Vagina (tissue), 2 donors: ENCODE measurements around the gene CACNA1C.

Experiments used
- POLR2A ChIP-seq, 2 donors: fragments of 450-650 bp; IDR thresholded peaks; one replicate each; pipeline ENCODE4 v1.6.1; 2017; ENCODE audit warnings: antibody characterized with exemption in 2 of 2, mild to moderate bottlenecking in 2 of 2, moderate library complexity in 2 of 2
- TF ChIP-seq, protein P1 (sequence below), 3 experiments: fragments of 450-650 bp in 2 of 3; fragments of 200-600 bp in 1 of 3; sonication (generic) in 1 of 3; IDR thresholded peaks; one replicate each; pipeline ENCODE4 v1.5.1; 2017 to 2019; ENCODE audit warnings: antibody characterized with exemption in 3 of 3, mild to moderate bottlenecking in 2 of 3, moderate library complexity in 2 of 3

DNA sequence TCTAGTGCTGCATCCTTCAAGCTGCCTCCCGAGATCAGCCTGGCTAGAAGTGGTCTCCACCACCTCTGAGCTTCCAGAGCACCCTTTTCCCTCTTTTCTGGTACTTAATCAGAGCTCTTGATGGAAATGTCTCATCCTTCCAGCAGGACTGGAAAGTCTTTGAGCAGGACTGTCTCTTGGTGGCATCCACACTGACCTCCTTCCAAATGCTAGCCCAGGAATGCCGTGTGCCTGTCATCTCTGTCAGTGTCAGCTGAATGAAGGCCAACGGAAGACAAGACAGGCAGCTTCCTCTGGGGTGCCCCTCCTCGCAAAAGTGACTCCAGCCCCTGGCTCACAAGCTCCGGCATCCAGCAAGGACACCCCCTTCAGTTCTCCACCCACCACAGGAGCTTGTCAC lies 570.7 kb downstream of the CACNA1C start:
- no peak for TF ChIP-seq POLR2A (IDR thresholded peaks at IDR 0.05)
- TF ChIP-seq, protein P1, sequence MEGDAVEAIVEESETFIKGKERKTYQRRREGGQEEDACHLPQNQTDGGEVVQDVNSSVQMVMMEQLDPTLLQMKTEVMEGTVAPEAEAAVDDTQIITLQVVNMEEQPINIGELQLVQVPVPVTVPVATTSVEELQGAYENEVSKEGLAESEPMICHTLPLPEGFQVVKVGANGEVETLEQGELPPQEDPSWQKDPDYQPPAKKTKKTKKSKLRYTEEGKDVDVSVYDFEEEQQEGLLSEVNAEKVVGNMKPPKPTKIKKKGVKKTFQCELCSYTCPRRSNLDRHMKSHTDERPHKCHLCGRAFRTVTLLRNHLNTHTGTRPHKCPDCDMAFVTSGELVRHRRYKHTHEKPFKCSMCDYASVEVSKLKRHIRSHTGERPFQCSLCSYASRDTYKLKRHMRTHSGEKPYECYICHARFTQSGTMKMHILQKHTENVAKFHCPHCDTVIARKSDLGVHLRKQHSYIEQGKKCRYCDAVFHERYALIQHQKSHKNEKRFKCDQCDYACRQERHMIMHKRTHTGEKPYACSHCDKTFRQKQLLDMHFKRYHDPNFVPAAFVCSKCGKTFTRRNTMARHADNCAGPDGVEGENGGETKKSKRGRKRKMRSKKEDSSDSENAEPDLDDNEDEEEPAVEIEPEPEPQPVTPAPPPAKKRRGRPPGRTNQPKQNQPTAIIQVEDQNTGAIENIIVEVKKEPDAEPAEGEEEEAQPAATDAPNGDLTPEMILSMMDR (IDR thresholded peaks at IDR 0.05), result no peak
